Hair follicular keratinocyte (primary cell): ENCODE measurements around the gene NFATC1. TPM values are rescaled to one million over a fixed set of nuclear protein-coding genes. Genes with fewer than 3 reads are reported as not detected.

Source experiments
- total RNA-seq: library from RNA; depleted of rRNA; stranded (reverse); fragments of >200 nt; gene quantifications from 2 replicates; pipeline ENCODE4 v1.2.3, GENCODE V29; 2015

The NFATC1 gene
- total RNA-seq = 5.3 and 6.3 TPM in 2 replicates

DNA sequence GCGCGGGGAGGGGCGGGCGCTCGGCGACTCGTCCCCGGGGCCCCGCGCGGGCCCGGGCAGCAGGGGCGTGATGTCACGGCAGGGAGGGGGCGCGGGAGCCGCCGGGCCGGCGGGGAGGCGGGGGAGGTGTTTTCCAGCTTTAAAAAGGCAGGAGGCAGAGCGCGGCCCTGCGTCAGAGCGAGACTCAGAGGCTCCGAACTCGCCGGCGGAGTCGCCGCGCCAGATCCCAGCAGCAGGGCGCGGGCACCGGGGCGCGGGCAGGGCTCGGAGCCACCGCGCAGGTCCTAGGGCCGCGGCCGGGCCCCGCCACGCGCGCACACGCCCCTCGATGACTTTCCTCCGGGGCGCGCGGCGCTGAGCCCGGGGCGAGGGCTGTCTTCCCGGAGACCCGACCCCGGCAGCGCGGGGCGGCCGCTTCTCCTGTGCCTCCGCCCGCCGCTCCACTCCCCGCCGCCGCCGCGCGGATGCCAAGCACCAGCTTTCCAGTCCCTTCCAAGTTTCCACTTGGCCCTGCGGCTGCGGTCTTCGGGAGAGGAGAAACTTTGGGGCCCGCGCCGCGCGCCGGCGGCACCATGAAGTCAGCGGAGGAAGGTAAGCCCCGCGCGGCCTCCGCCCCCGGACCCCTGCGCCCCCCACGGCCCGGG is at the start of gene NFATC1:
NFATC1 (plus strand) TSS at position 170 of the 644 bp plus-strand sequence; CDS start at position 465, 295 bp downstream.

